ENCODE data around the gene IL37. TPM values are rescaled to one million over a fixed set of nuclear protein-coding genes. Genes with fewer than 3 reads are reported as not detected.

Gene IL37
- total and polyA plus RNA-seq, 8 donors = 0.21 to 1.1 (median 0.31) TPM; not detected in 4

DNA sequence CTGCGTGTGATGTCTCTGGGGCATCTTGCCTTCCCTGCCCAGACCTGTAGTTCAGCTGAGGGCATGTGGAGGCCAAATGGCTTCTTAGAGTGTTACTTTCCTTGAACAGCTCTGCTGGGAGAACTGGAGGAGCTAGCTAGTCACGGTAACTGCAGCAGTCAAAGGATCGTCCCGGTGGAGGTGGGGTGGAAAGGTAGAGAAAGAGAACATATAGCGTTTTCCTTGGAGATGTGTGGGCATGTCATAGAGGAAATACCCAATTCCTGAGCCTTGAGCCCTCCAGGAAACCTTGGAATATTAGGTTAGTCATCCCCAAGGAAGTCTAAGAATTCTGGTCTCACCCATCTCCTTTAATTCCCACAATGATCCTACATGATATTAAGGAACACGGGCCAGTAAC, 33.5 kb upstream of the IL37 start:
- no peak overlapping the region for H3K27ac ChIP-seq
- H3K9me3 ChIP-seq = no peaks in the 10 kb centered on the region
- TF ChIP-seq, protein P1, sequence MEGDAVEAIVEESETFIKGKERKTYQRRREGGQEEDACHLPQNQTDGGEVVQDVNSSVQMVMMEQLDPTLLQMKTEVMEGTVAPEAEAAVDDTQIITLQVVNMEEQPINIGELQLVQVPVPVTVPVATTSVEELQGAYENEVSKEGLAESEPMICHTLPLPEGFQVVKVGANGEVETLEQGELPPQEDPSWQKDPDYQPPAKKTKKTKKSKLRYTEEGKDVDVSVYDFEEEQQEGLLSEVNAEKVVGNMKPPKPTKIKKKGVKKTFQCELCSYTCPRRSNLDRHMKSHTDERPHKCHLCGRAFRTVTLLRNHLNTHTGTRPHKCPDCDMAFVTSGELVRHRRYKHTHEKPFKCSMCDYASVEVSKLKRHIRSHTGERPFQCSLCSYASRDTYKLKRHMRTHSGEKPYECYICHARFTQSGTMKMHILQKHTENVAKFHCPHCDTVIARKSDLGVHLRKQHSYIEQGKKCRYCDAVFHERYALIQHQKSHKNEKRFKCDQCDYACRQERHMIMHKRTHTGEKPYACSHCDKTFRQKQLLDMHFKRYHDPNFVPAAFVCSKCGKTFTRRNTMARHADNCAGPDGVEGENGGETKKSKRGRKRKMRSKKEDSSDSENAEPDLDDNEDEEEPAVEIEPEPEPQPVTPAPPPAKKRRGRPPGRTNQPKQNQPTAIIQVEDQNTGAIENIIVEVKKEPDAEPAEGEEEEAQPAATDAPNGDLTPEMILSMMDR (IDR thresholded peaks at IDR 0.05) = no peak
- H3K4me3 ChIP-seq = no peak overlapping the region
- no peak for DNase-seq
- no peaks in the 10 kb centered on the region for H3K36me3 ChIP-seq
- peaks cover 3 to 32% of the 10 kb centered on the region in 2 donors for H3K4me1 ChIP-seq
- intact Hi-C loops (cut with DNase I) = no loop called here
- no peaks in the 10 kb centered on the region for H3K27me3 ChIP-seq
- no peak for ATAC-seq

GRCh38 chr2:112879491-112880041, 31.4 kb upstream of the IL37 start:
- H3K4me1 ChIP-seq = peaks cover 3 to 37% of the 10 kb centered on the region in 2 donors
- peak in 1 of 4 donors; percentile 80 for DNase-seq
- no peak overlapping the region for H3K27ac ChIP-seq
- no peaks in the 10 kb centered on the region for H3K27me3 ChIP-seq
- no peaks in the 10 kb centered on the region for H3K36me3 ChIP-seq
- no peak overlapping the region for H3K4me3 ChIP-seq
- ATAC-seq = no peak
- intact Hi-C loops (cut with DNase I) = loop anchor here in 1 of 2 donors (10.0 kb wide), 1 partner anchor 125 kb away; no protein-coding TSS in a partner anchor
- H3K9me3 ChIP-seq = no peaks in the 10 kb centered on the region
- TF ChIP-seq, protein P1 (IDR thresholded peaks at IDR 0.05) = no peak

GRCh38 chr2:112880091-112880531, 30.9 kb upstream of the IL37 start:
- ATAC-seq (no peak), DNase-seq (no peak)
- Histone ChIP-seq H3K27me3 (no peaks in the 10 kb centered on the region), H3K9me3 (no peaks in the 10 kb centered on the region), H3K4me1 (peaks cover 3 to 42% of the 10 kb centered on the region in 2 donors), H3K36me3 (no peaks in the 10 kb centered on the region), H3K4me3 (no peak overlapping the region), H3K27ac (peak overlapping the region in 1 of 2 donors; percentile 68)
- intact Hi-C loops (cut with DNase I) = loop anchor here in 1 of 2 donors (10.0 kb wide), 1 partner anchor 125 kb away; no protein-coding TSS in a partner anchor
- TF ChIP-seq, protein P1 (IDR thresholded peaks at IDR 0.05) = no peak

GRCh38 chr2:112880696-112881095, 30.3 kb upstream of the IL37 start:
- TF ChIP-seq, protein P1 (IDR thresholded peaks at IDR 0.05) = no peak
- Histone ChIP-seq H3K36me3 (no peaks in the 10 kb centered on the region), H3K4me1 (peaks cover 3 to 47% of the 10 kb centered on the region in 2 donors), H3K9me3 (no peaks in the 10 kb centered on the region), H3K27me3 (no peaks in the 10 kb centered on the region), H3K27ac (peak overlapping the region in 1 of 2 donors; percentile 68), H3K4me3 (no peak overlapping the region)
- ATAC-seq (no peak), DNase-seq (no peak)
- intact Hi-C loops (cut with DNase I) = loop anchor here in 1 of 2 donors (10.0 kb wide), 1 partner anchor 126 kb away; no protein-coding TSS in a partner anchor

- ATAC-seq = peak; percentile 73
- DNase-seq = peak in 2 of 4 donors; percentile 72 to 80
- Histone ChIP-seq H3K36me3 (no peaks in the 10 kb centered on the region), H3K27me3 (no peaks in the 10 kb centered on the region), H3K4me1 (peaks cover 3 to 47% of the 10 kb centered on the region in 2 donors), H3K4me3 (no peak overlapping the region), H3K9me3 (no peaks in the 10 kb centered on the region), H3K27ac (peak overlapping the region in 1 of 2 donors; percentile 68)
- intact Hi-C loops (cut with DNase I) = loop anchor here in 1 of 2 donors (10.0 kb wide), 1 partner anchor 127 kb away; no protein-coding TSS in a partner anchor
- TF ChIP-seq, protein P1 (IDR thresholded peaks at IDR 0.05) = no peak
Observed at GRCh38 chr2:112881217-112881985, 29.6 kb upstream of the IL37 start.

Measured in left lung (tissue), 10 donors.